ENCODE results near the gene KIF16B. TPM values are rescaled to one million over a fixed set of nuclear protein-coding genes. Genes with fewer than 3 reads are reported as not detected.

The KIF16B gene
- total and polyA plus RNA-seq, 9 of the 15 experiments (the other 6 are each of a cell fraction or from before 2014, with no cell fraction given) = 1.00 to 10.6 (median 8.5) TPM

DNA sequence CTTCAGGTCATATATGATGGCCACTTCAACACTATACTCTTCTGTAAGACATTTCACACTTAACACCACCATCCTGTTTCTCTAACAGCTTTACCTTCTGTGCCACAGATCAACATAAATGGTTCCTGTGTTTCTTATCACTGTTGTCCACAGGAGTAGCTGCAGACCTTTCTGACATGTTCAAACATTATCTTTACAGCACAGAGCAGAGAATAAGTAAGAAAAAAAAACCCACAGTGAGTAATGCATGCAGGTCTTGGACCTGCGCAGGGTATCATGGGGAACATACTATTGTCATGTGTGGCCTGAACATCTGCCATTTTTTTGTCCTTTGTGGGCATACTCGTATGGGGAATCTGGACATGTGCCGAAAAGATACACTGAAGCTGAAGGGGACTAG lies 161.9 kb downstream of the KIF16B start:
- Histone ChIP-seq H3K36me3 (ENCODE audit: control insufficient read depth, insufficient read depth, low read length) (no peaks in the 10 kb centered on the region), H3K9ac (ENCODE audit: insufficient read depth in 1 of 2, low read depth in 2 of 2, low read length in 2 of 2) (no peak overlapping the region), H4K20me1 (replicated peaks; ENCODE audit: control insufficient read depth, insufficient read depth, low read length) (no peaks in the 10 kb centered on the region), H3K27me3 (ENCODE audit: control insufficient read depth in 2 of 2, insufficient read depth in 2 of 2, low read length in 2 of 2) (no peaks in the 10 kb centered on the region), H3K9me1 (ENCODE audit: control insufficient read depth, insufficient read depth, low read length) (no peaks in the 10 kb centered on the region), H3K79me2 (ENCODE audit: control insufficient read depth, insufficient read depth, low read length) (no peaks in the 10 kb centered on the region), H3K4me3 (no peak overlapping the region), H3K9me3 (replicated peaks; ENCODE audit: control insufficient read depth, insufficient read depth, low read depth, low read length) (no peaks in the 10 kb centered on the region; the same call in 1 of the 2 replicates), H3K4me2 (ENCODE audit: insufficient read depth, low read length) (peak overlapping the region; percentile 6; the same call in 1 of the 2 replicates), H3K27ac (ENCODE audit: extremely low read depth, low read depth, low read length) (peak overlapping the region; percentile 35; the same call in 1 of the 3 replicates), H3K4me1 (replicated peaks in 1 of 2; ENCODE audit: control insufficient read depth in 2 of 2, insufficient read depth in 2 of 2, low read length in 2 of 2) (peaks cover 0 to 17% of the 10 kb centered on the region in 2 experiments; a peak in 2 of 5 replicates), H2AFZ (ENCODE audit: low read depth, low read length) (no peak overlapping the region)
- CTCF ChIA-PET (ENCODE audit: low intra/inter-chr PET ratio) = no interaction called here
- ATAC-seq (peak; percentile 85), FAIRE-seq (peak; percentile 81), DNase-seq (ENCODE audit: extremely low read depth in 1 of 4, low spot score in 3 of 4) (peak; percentile 4 to 58 (median 21))
- intact Hi-C loops (cut with micrococcal nuclease) = no loop called here
- 42% methylated on average over 3 of the region's 3 CpGs for WGBS (ENCODE audit: insufficient coverage, low coverage, missing lambda C conversion rate)
- no TSS peak for BruUV-seq (replicated peaks)
- POLR2A ChIA-PET = no interaction called here
- in situ Hi-C loops (cut with MboI) = no loop called here
- no peak for TF ChIP-seq BRCA1 (IDR thresholded peaks at IDR 0.05)
- no peak for TF ChIP-seq BRCA1 (CRISPR knock-in tag; IDR thresholded peaks at IDR 0.05)
- TF ChIP-seq, protein P1, sequence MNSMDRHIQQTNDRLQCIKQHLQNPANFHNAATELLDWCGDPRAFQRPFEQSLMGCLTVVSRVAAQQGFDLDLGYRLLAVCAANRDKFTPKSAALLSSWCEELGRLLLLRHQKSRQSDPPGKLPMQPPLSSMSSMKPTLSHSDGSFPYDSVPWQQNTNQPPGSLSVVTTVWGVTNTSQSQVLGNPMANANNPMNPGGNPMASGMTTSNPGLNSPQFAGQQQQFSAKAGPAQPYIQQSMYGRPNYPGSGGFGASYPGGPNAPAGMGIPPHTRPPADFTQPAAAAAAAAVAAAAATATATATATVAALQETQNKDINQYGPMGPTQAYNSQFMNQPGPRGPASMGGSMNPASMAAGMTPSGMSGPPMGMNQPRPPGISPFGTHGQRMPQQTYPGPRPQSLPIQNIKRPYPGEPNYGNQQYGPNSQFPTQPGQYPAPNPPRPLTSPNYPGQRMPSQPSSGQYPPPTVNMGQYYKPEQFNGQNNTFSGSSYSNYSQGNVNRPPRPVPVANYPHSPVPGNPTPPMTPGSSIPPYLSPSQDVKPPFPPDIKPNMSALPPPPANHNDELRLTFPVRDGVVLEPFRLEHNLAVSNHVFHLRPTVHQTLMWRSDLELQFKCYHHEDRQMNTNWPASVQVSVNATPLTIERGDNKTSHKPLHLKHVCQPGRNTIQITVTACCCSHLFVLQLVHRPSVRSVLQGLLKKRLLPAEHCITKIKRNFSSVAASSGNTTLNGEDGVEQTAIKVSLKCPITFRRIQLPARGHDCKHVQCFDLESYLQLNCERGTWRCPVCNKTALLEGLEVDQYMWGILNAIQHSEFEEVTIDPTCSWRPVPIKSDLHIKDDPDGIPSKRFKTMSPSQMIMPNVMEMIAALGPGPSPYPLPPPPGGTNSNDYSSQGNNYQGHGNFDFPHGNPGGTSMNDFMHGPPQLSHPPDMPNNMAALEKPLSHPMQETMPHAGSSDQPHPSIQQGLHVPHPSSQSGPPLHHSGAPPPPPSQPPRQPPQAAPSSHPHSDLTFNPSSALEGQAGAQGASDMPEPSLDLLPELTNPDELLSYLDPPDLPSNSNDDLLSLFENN (IDR thresholded peaks at IDR 0.05; ENCODE audit: low read depth in 2 of 2, low read length in 2 of 2) = peak in 1 of 2 experiments; percentile 50; a peak in 1 of 4 replicates
- TF ChIP-seq, protein P2, sequence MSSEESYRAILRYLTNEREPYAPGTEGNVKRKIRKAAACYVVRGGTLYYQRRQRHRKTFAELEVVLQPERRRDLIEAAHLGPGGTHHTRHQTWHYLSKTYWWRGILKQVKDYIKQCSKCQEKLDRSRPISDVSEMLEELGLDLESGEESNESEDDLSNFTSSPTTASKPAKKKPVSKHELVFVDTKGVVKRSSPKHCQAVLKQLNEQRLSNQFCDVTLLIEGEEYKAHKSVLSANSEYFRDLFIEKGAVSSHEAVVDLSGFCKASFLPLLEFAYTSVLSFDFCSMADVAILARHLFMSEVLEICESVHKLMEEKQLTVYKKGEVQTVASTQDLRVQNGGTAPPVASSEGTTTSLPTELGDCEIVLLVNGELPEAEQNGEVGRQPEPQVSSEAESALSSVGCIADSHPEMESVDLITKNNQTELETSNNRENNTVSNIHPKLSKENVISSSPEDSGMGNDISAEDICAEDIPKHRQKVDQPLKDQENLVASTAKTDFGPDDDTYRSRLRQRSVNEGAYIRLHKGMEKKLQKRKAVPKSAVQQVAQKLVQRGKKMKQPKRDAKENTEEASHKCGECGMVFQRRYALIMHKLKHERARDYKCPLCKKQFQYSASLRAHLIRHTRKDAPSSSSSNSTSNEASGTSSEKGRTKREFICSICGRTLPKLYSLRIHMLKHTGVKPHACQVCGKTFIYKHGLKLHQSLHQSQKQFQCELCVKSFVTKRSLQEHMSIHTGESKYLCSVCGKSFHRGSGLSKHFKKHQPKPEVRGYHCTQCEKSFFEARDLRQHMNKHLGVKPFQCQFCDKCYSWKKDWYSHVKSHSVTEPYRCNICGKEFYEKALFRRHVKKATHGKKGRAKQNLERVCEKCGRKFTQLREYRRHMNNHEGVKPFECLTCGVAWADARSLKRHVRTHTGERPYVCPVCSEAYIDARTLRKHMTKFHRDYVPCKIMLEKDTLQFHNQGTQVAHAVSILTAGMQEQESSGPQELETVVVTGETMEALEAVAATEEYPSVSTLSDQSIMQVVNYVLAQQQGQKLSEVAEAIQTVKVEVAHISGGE (CRISPR knock-in tag; IDR thresholded peaks at IDR 0.05) = no peak
- TF ChIP-seq NFE2 (IDR thresholded peaks at IDR 0.05; ENCODE audit: low read depth) = no peak
- no peak for TF ChIP-seq GABPA (tag; conservative IDR thresholded peaks at IDR 0.05; ENCODE audit: low read depth)
- no peak for TF ChIP-seq YY1 (IDR thresholded peaks at IDR 0.05; ENCODE audit: borderline replicate concordance in 1 of 3, control insufficient read depth in 1 of 3, extremely low read depth in 1 of 3, insufficient read depth in 3 of 3, insufficient read length in 1 of 3, insufficient replicate concordance in 2 of 3, low read depth in 1 of 3, low read length in 2 of 3)
- no peak for TF ChIP-seq SNIP1 (IDR thresholded peaks at IDR 0.05; ENCODE audit: low read depth)
- peak; percentile 59; the same call in 1 of the 2 replicates for TF ChIP-seq FOXM1 (IDR thresholded peaks at IDR 0.05; ENCODE audit: low read depth)
- TF ChIP-seq FOXM1 (CRISPR knock-in tag; IDR thresholded peaks at IDR 0.05; ENCODE audit: low read depth) = no peak
- TF ChIP-seq DPF2 (IDR thresholded peaks at IDR 0.05) = peak; percentile 77
- 0 out of 2 replicates have a peak, but pooled peaks have one; percentile 13 for TF ChIP-seq KLF16 (IDR thresholded peaks at IDR 0.05)
- TF ChIP-seq ZNF79 (CRISPR knock-in tag; IDR thresholded peaks at IDR 0.05; ENCODE audit: low read depth) = no peak
- TF ChIP-seq ZNF384 (IDR thresholded peaks at IDR 0.05; ENCODE audit: low read depth, low read length) = peak; percentile 90
- TF ChIP-seq CHD1 (IDR thresholded peaks at IDR 0.05; ENCODE audit: low read length) = no peak
- TF ChIP-seq ZNF263 (CRISPR knock-in tag; IDR thresholded peaks at IDR 0.05; ENCODE audit: borderline replicate concordance) = no peak
- TF ChIP-seq STAT5A (IDR thresholded peaks at IDR 0.05; ENCODE audit: borderline replicate concordance, low read length) = peak; percentile 67
